Vagina (tissue), 2 donors: ENCODE measurements around the gene SFXN3. TPM values are rescaled to one million over a fixed set of nuclear protein-coding genes. Genes with fewer than 3 reads are reported as not detected.

Experiments
- DNase-seq, 2 donors: peaks; one replicate each; pipeline ENCODE4 v3.0.0-alpha.2; 2017; ENCODE audit errors: extremely low spot score in 2 of 2
- H3K27ac ChIP-seq: fragments of 200-600 bp; sonication (generic); one replicate; pipeline ENCODE4 v1.5.1; 2019
- H3K27me3 ChIP-seq: fragments of 200-600 bp; sonication (generic); one replicate; pipeline ENCODE4 v1.5.1; 2019
- H3K36me3 ChIP-seq, 2 donors: fragments of 200-600 bp; sonication (generic); one replicate each; pipeline ENCODE4 v1.5.1; 2017 to 2019
- H3K4me1 ChIP-seq: fragments of 200-600 bp; sonication (generic); one replicate; pipeline ENCODE4 v1.5.1; 2019
- H3K4me3 ChIP-seq, 2 donors: fragments of 200-600 bp; sonication (generic); 1 replicate in 1 of 2; 2 replicates in 1 of 2; pipeline ENCODE4 v1.5.1; 2016 to 2019
- H3K9me3 ChIP-seq: fragments of 200-600 bp; sonication (generic); one replicate; pipeline ENCODE4 v1.5.1; 2019
- CTCF ChIP-seq, 3 experiments: fragments of 450-650 bp in 2 of 3; fragments of 200-600 bp in 1 of 3; sonication (generic) in 1 of 3; IDR thresholded peaks; one replicate each; pipeline ENCODE4 v1.5.1; 2017 to 2019; ENCODE audit warnings: antibody characterized with exemption in 3 of 3, mild to moderate bottlenecking in 2 of 3, moderate library complexity in 2 of 3
- POLR2A ChIP-seq, 2 donors: fragments of 450-650 bp; IDR thresholded peaks; one replicate each; pipeline ENCODE4 v1.6.1; 2017; ENCODE audit warnings: antibody characterized with exemption in 2 of 2, mild to moderate bottlenecking in 2 of 2, moderate library complexity in 2 of 2
- POLR2AphosphoS5 ChIP-seq, 2 donors: sonication (generic); formaldehyde crosslinking; IDR thresholded peaks; one replicate each; pipeline ENCODE4 v1.9.0; 2017; ENCODE audit warnings: antibody characterized with exemption in 2 of 2, mild to moderate bottlenecking in 2 of 2, low read depth in 1 of 2; ENCODE audit not compliant: insufficient read depth in 1 of 2
- intact Hi-C: fragments of 100-400 bp; cut with DNase I; formaldehyde crosslinking; loops from one replicate; pipeline ENCODE4 v1.15.1; 2023
- total RNA-seq: library from RNA; depleted of rRNA; stranded (reverse); fragments of >200 nt; gene quantifications from one replicate; pipeline ENCODE4 v1.2.3, GENCODE V29; 2016

SFXN3 gene
- total RNA-seq, 1 donor from 2014 or later, result 95.0 TPM

GRCh38 chr10:101019440-101019703, 11.7 kb upstream of the SFXN3 start:
- no peaks in the 10 kb centered on the region for H3K9me3 ChIP-seq
- TF ChIP-seq POLR2AphosphoS5 (IDR thresholded peaks at IDR 0.05; ENCODE audit: insufficient read depth in 1 of 2, low read depth in 1 of 2) (no peak), CTCF (IDR thresholded peaks at IDR 0.05) (no peak), POLR2A (IDR thresholded peaks at IDR 0.05) (no peak)
- no peak overlapping the region for H3K4me3 ChIP-seq
- intact Hi-C loops, result no loop called here
- no peaks in the 10 kb centered on the region for H3K36me3 ChIP-seq
- peaks cover 7% of the 10 kb centered on the region for H3K4me1 ChIP-seq
- H3K27me3 ChIP-seq, result no peaks in the 10 kb centered on the region
- no peak overlapping the region for H3K27ac ChIP-seq
- no peak for DNase-seq

- Histone ChIP-seq H3K4me1 (peaks cover 7% of the 10 kb centered on the region), H3K9me3 (no peaks in the 10 kb centered on the region), H3K36me3 (no peaks in the 10 kb centered on the region), H3K4me3 (no peak overlapping the region), H3K27ac (no peak overlapping the region), H3K27me3 (no peaks in the 10 kb centered on the region)
- TF ChIP-seq POLR2AphosphoS5 (IDR thresholded peaks at IDR 0.05; ENCODE audit: insufficient read depth in 1 of 2, low read depth in 1 of 2) (no peak), CTCF (IDR thresholded peaks at IDR 0.05) (no peak), POLR2A (IDR thresholded peaks at IDR 0.05) (no peak)
- intact Hi-C loops, result no loop called here
- no peak for DNase-seq
Observed at GRCh38 chr10:101020427-101021075, 10.5 kb upstream of the SFXN3 start.

GRCh38 chr10:101021239-101021638, 9.8 kb upstream of the SFXN3 start:
- Histone ChIP-seq H3K27me3 (no peaks in the 10 kb centered on the region), H3K36me3 (no peaks in the 10 kb centered on the region), H3K4me1 (peaks cover 7% of the 10 kb centered on the region), H3K27ac (no peak overlapping the region), H3K9me3 (no peaks in the 10 kb centered on the region), H3K4me3 (no peak overlapping the region)
- TF ChIP-seq POLR2A (IDR thresholded peaks at IDR 0.05) (no peak), CTCF (IDR thresholded peaks at IDR 0.05) (no peak), POLR2AphosphoS5 (IDR thresholded peaks at IDR 0.05; ENCODE audit: insufficient read depth in 1 of 2, low read depth in 1 of 2) (no peak)
- DNase-seq, result no peak
- intact Hi-C loops, result no loop called here

- no peaks in the 10 kb centered on the region for H3K9me3 ChIP-seq
- H3K27me3 ChIP-seq, result no peaks in the 10 kb centered on the region
- no peak for DNase-seq
- intact Hi-C loops, result no loop called here
- H3K4me3 ChIP-seq, result no peak overlapping the region
- peaks cover 7% of the 10 kb centered on the region for H3K4me1 ChIP-seq
- H3K27ac ChIP-seq, result no peak overlapping the region
- H3K36me3 ChIP-seq, result no peaks in the 10 kb centered on the region
- TF ChIP-seq POLR2AphosphoS5 (IDR thresholded peaks at IDR 0.05; ENCODE audit: insufficient read depth in 1 of 2, low read depth in 1 of 2), result no peak
- no peak for TF ChIP-seq CTCF (IDR thresholded peaks at IDR 0.05)
- TF ChIP-seq POLR2A (IDR thresholded peaks at IDR 0.05), result no peak
Observed at GRCh38 chr10:101021692-101022251, 9.3 kb upstream of the SFXN3 start.

- peaks cover 7% of the 10 kb centered on the region for H3K4me1 ChIP-seq
- no peak overlapping the region for H3K27ac ChIP-seq
- no peaks in the 10 kb centered on the region for H3K9me3 ChIP-seq
- DNase-seq, result no peak
- TF ChIP-seq CTCF (IDR thresholded peaks at IDR 0.05) (no peak), POLR2A (IDR thresholded peaks at IDR 0.05) (no peak)
- H3K27me3 ChIP-seq, result no peaks in the 10 kb centered on the region
- H3K4me3 ChIP-seq, result no peak overlapping the region
- intact Hi-C loops, result no loop called here
- no peaks in the 10 kb centered on the region for H3K36me3 ChIP-seq
Observed at GRCh38 chr10:101022967-101023705, 7.9 kb upstream of the SFXN3 start.
